HepG2 (cell line): ENCODE data around the gene GNA12.
"Not testable (repeated sequence)": the region's sequence is repeated elsewhere in the genome, so short reads cannot be mapped to it uniquely, and the experiment has no call there.

Experiments
- BRCA1 ChIP-seq: sonication (generic); formaldehyde crosslinking; IDR thresholded peaks from 2 replicates; pipeline ENCODE4 v1.4.0; 2020; ENCODE audit warnings: missing genetic modification reagents
- BRD4 ChIP-seq: sonication (generic); formaldehyde crosslinking; IDR thresholded peaks from 2 replicates; pipeline ENCODE4 v1.4.0; 2020; ENCODE audit warnings: missing genetic modification reagents
- CBFB ChIP-seq: sonication (generic); formaldehyde crosslinking; IDR thresholded peaks from 2 replicates; pipeline ENCODE4 v1.4.0; 2020; ENCODE audit warnings: missing genetic modification reagents
- ZNF24 ChIP-seq: fragments of 450-650 bp; IDR thresholded peaks from 2 replicates; pipeline ENCODE4 v1.6.1; 2017; ENCODE audit warnings: antibody characterized with exemption, mild to moderate bottlenecking
- TF ChIP-seq, protein P1 (sequence below): sonication (generic); formaldehyde crosslinking; IDR thresholded peaks from 2 replicates; pipeline ENCODE4 v1.5.0; 2020; ENCODE audit warnings: mild to moderate bottlenecking, missing genetic modification reagents, moderate library complexity

DNA sequence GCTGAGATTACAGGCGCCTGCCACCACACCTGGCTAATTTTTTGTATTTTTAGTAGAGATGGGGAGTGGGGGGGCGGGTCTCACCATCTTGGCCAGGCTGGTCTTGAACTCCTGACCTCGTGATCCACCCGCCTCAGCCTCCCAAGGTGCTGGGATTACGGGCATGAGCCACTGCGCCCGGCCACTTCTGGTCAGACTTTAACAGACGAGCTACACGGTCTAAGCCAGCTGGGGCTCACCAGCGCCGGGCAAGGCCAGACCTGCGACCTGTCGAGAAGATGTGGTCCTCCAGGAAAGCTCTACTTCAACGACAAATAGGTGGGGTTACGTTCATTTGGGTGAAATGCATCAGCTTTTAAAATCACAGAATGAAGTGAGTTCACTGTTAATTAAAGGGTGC lies 120.1 kb downstream of the GNA12 start:
- not testable (repeated sequence) for TF ChIP-seq CBFB; ZNF24; BRD4 (CRISPR knock-in tag); BRCA1 (CRISPR knock-in tag)
- TF ChIP-seq, protein P1, sequence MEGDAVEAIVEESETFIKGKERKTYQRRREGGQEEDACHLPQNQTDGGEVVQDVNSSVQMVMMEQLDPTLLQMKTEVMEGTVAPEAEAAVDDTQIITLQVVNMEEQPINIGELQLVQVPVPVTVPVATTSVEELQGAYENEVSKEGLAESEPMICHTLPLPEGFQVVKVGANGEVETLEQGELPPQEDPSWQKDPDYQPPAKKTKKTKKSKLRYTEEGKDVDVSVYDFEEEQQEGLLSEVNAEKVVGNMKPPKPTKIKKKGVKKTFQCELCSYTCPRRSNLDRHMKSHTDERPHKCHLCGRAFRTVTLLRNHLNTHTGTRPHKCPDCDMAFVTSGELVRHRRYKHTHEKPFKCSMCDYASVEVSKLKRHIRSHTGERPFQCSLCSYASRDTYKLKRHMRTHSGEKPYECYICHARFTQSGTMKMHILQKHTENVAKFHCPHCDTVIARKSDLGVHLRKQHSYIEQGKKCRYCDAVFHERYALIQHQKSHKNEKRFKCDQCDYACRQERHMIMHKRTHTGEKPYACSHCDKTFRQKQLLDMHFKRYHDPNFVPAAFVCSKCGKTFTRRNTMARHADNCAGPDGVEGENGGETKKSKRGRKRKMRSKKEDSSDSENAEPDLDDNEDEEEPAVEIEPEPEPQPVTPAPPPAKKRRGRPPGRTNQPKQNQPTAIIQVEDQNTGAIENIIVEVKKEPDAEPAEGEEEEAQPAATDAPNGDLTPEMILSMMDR (CRISPR knock-in tag) = not testable (repeated sequence)
